ENCODE measurements around the gene MRC1.

Gene MRC1

GRCh38 chr10:17954861-17955260 is 145.7 kb downstream of the MRC1 start:
- TF ChIP-seq CTCF (IDR thresholded peaks at IDR 0.05): no peak

DNA sequence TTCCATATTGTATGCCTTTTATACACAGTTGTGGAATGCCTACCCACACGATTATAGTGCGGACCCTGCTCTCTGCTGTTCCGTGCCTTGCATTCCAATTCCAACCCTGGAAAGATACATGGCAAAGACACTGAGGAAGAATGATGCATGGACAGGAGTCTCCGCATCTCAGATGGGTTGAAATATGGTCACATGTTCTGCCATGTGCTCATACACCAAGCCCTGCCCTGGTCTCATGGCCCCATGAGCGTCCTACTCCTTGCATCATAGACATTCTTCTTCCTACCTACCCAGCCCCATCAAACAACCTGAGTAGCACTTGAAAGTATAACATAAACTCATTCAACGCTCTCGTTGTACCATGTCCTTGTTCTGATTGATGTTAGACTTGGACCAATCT is 148.9 kb downstream of the MRC1 start:
- no peak for TF ChIP-seq CTCF (IDR thresholded peaks at IDR 0.05)

- no peak for TF ChIP-seq CTCF (IDR thresholded peaks at IDR 0.05)
Measured at GRCh38 chr10:17959870-17960269, 150.7 kb downstream of the MRC1 start.

Measured in LNCAP (cell line).